Panc1 (cell line): Measurements from ENCODE around the gene VASH2.

ENCODE experiments used
- CTCF ChIP-seq: fragments of 450-650 bp; IDR thresholded peaks from 2 replicates; pipeline ENCODE4 v1.5.1; 2017; ENCODE audit warnings: mild to moderate bottlenecking
- POLR2AphosphoS5 ChIP-seq: IDR thresholded peaks from 2 replicates; pipeline ENCODE4 v1.6.1; 2012; ENCODE audit warnings: mild to moderate bottlenecking, low read depth, low read length, moderate library complexity

- TF ChIP-seq CTCF (no peak), POLR2AphosphoS5 (no peak)
Observed at GRCh38 chr1:213003256-213003655, 52.9 kb downstream of the VASH2 start.
